CD1c-positive myeloid dendritic cell (primary cell): ENCODE results near the gene PHAF1.
A peak's percentile ranks its signal among the peaks of the same experiment; 100 is the strongest.
"Not testable (repeated sequence)": the region's sequence is repeated elsewhere in the genome, so short reads cannot be mapped to it uniquely, and the experiment has no call there.

ENCODE experiments used
- DNase-seq: peaks from one replicate; pipeline ENCODE4 v3.0.0-alpha.2; 2016; ENCODE audit errors: extremely low spot score

The PHAF1 gene

GRCh38 chr16:67105246-67105645 is 4.5 kb upstream of the PHAF1 start:
- DNase-seq, result peak; percentile 69

DNA sequence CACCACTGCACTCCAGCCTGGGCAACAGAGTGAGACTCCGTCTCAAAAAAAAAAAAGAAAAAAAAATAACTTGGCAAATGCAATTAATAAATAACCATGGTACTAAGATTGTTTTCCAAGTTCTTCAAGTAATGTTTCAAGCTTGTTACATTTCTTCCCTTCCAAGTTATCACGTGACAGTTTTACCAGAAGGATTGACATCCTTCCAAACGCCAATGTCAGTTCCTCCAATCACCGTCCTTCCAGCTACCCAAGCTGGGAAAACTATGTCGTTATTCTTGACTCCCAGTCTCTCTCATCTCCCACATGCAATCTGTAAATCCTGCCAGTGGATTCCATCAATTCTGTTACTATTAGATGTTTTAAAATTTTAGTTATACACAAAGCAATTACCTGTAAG is 3.9 kb upstream of the PHAF1 start:
- DNase-seq, result no peak

- no peak for DNase-seq
Observed at GRCh38 chr16:67108489-67108888, 1.3 kb upstream of the PHAF1 start.

GRCh38 chr16:67108931-67109406 is 772 bp upstream of the PHAF1 start:
- no peak for DNase-seq

DNA sequence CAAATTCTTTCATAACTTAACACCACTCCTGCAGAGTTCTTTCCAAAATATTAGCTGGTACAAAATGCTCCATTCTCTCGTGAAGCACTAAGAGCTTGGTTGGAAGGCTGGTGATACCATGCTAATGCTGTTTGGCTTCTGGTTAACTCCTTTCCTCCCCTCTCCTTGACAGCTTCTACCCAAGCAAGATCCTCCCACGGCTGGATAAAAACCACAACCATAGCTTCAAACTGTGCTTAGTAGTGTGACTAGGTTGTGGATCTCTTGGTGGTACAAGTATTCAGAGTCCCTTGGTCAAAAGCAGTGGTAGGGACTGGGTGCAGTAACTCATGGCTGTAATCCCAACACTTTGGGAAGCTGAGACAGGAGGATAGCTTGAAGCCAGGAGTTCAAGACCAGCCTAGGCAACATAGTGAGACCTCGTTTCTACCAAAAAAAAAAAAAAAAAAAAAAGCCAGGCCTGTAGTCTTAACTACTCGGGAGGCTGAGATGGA is 2.3 kb downstream of the PHAF1 start:
- no peak for DNase-seq

GRCh38 chr16:67112591-67113399 is 3.1 kb downstream of the PHAF1 start:
- DNase-seq, result no peak

DNA sequence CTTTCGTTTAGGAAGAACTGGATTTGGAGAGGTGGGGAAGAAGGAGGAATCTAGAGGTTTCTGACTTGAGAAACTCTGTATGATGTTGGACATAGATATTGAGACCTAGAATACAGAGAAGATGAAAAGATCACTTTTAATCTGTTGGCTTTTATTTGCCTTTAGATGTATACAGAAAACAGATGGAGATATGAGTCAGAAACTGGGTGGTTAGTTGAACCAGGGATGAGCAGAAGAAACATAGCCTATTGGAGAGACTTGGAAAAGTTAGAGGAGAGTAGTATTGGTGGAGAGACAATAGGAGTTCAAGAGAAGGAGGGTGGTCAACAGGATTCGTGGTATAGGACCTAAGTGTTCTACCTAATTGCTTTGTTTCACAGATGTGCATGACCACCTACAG is 5.1 kb downstream of the PHAF1 start:
- DNase-seq, result no peak

GRCh38 chr16:67115639-67116038 is 5.9 kb downstream of the PHAF1 start:
- peak; percentile 43 for DNase-seq

GRCh38 chr16:67116388-67117311 is 6.9 kb downstream of the PHAF1 start:
- no peak for DNase-seq

DNA sequence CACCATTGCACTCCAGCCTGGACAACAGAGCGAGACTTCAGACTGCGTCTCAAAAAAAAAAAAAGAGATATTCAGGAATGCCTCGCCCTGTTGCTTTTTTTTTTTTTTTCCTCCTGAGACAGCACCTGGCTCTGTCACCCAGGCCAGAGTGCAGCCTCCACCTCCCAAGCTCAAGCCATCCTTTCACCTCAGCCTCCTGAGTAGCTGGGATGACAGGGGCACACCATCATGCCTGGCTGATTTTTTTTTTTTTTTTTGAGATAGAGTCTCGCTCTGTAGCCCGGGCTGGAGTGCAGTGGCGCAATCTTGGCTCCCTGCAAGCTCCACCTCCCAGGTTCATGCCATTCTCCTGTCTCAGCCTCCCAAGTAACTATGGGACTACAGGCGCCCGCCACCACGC is 8.0 kb downstream of the PHAF1 start:
- DNase-seq, result no peak

- DNase-seq, result no peak
Observed at GRCh38 chr16:67120025-67120424, 10.3 kb downstream of the PHAF1 start.

- DNase-seq, result not testable (repeated sequence)
Observed at GRCh38 chr16:67122799-67123198, 13.1 kb downstream of the PHAF1 start.

DNA sequence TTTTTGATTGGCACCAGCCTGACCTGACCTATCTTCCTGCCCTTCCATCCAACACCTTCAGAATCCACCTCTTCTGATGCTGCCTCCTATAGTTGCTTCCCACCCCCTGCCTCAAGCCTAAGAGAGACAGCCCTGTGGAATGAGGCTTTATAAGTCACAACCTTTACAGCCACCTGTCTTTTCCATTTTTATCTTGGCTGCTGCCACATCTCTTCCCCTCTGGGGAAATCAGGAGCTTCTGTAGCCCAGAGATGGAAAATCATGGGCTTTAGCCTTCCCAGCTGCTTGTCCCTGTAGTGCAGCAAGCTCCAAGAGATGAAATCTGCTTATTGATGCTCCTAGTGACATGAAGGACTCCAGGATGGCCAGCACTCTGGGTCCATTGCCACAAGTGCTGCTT is 18.7 kb downstream of the PHAF1 start:
- no peak for DNase-seq

DNA sequence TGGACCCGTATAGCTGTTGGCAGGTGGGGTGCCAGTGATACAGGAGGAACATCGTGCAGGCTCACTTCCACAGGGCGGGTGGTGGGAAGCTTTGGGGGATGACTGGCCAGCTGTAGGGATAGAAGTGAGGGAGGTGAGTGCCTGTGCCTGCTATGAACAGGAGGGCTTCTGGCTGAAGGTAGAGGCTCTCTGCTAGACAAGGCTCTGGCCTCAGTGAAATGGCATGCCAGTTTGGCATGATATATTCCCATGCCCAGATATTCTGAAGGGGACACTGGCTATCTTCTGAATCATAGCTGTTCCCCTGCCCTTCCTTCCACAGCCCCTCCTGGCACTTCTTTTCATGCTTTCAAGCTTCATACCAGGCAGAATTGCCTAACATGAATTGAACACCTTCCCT is 19.1 kb downstream of the PHAF1 start:
- no peak for DNase-seq

DNA sequence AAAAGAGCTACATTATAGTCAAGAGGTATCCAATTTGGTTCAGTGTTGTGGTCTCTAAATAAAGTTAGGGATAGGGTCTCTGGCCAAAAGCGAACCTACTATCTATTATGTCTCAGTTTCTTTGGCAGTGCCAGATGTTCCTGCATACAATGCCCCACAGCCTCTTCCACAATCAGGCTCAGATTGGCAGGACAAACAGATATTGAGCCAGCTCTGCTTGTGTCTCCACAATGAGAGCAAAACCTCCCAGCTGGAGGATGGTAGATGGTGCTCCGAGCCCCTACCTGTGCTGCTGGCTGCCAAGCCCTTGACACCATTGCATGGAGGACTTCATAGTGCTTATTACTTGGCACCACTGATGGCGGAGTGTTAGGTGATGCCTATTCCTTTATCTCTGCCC is 19.7 kb downstream of the PHAF1 start:
- no peak for DNase-seq

GRCh38 chr16:67137605-67138004 is 27.9 kb downstream of the PHAF1 start:
- no peak for DNase-seq

DNA sequence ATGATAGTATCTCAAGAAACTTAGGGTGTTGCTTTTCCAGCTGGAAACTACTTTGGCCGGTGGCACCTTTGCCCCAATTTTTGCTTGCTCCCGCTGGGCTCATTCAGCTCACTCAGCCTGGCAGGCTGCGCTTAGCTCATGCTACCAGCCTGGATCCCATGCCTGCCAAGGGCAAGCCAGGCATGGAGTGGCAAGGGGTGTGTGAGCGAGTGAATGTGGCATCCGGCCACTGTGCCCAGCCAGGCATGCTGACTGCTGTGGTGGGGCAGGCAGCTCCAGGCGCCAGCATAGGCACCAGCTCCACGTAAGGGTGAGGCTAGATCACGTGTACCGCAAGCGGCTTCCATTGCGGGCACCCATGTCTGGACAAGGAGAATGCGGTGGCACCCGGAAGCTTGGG is 31.6 kb downstream of the PHAF1 start:
- no peak for DNase-seq

GRCh38 chr16:67142342-67142741 is 32.6 kb downstream of the PHAF1 start:
- DNase-seq, result no peak

DNA sequence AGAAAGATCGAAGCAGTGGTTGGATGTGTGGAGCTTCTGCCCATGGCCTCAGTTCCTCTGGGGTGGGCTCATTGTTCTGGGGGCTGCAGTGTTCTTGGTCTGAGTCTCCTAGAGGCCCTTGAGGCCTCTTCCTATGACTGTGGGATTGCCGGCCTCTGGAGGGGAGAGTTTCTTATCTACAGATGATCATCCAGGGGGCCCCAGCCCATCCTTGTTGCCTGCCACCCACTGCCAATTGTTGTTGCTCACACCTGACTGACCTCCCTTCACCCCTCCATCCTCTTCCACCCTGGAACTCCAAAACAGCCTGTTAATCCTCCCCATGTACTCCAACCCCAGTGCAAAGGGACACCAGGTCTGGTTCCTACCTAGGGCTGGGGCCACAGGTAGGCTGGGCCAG is 35.2 kb downstream of the PHAF1 start:
- DNase-seq, result no peak

GRCh38 chr16:67145746-67146145 is 36.0 kb downstream of the PHAF1 start:
- no peak for DNase-seq

GRCh38 chr16:67146523-67147357 is 37.0 kb downstream of the PHAF1 start:
- no peak for DNase-seq
